ENCODE measurements around the gene AP5Z1. TPM values are rescaled to one million over a fixed set of nuclear protein-coding genes. Genes with fewer than 3 reads are reported as not detected.

AP5Z1 gene
- total RNA-seq, 2 donors from 2014 or later, result 7.5 to 9.2 TPM

GRCh38 chr7:4742852-4743251 lies 32.6 kb upstream of the AP5Z1 start:
- no peak for TF ChIP-seq CTCF (IDR thresholded peaks at IDR 0.05)
- Histone ChIP-seq H3K9me3 (no peaks in the 10 kb centered on the region), H3K36me3 (peaks cover 21% of the 10 kb centered on the region), H3K27me3 (no peaks in the 10 kb centered on the region), H3K4me1 (peaks cover 0 to 66% of the 10 kb centered on the region in 2 donors), H3K4me3 (no peak overlapping the region), H3K27ac (peak overlapping the region in 1 of 2 donors; percentile 84)
- no peak for DNase-seq (ENCODE audit: low spot score)

GRCh38 chr7:4744391-4745264 lies 30.8 kb upstream of the AP5Z1 start:
- H3K27ac ChIP-seq, result peak overlapping the region; percentile 84 to 88
- peak overlapping the region in 1 of 2 donors; percentile 30 for H3K4me3 ChIP-seq
- no peaks in the 10 kb centered on the region for H3K27me3 ChIP-seq
- H3K4me1 ChIP-seq, result peaks cover 0 to 61% of the 10 kb centered on the region in 2 donors
- TF ChIP-seq CTCF (IDR thresholded peaks at IDR 0.05), result peak in 1 of 2 donors; percentile 11
- peaks cover 21% of the 10 kb centered on the region for H3K36me3 ChIP-seq
- H3K9me3 ChIP-seq, result no peaks in the 10 kb centered on the region
- DNase-seq (ENCODE audit: low spot score), result peak; percentile 98

GRCh38 chr7:4745265-4745919 lies 30.0 kb upstream of the AP5Z1 start:
- peak overlapping the region in 1 of 2 donors; percentile 30 for H3K4me3 ChIP-seq
- TF ChIP-seq CTCF (IDR thresholded peaks at IDR 0.05), result no peak

GRCh38 chr7:4745971-4746919 lies 29.2 kb upstream of the AP5Z1 start:
- DNase-seq (ENCODE audit: low spot score), result no peak
- H3K9me3 ChIP-seq, result no peaks in the 10 kb centered on the region
- peak overlapping the region in 1 of 2 donors; percentile 30 for H3K4me3 ChIP-seq
- H3K4me1 ChIP-seq, result peaks cover 0 to 56% of the 10 kb centered on the region in 2 donors
- H3K27ac ChIP-seq, result peak overlapping the region; percentile 84 to 88
- peaks cover 21% of the 10 kb centered on the region for H3K36me3 ChIP-seq
- no peak for TF ChIP-seq CTCF (IDR thresholded peaks at IDR 0.05)
- no peaks in the 10 kb centered on the region for H3K27me3 ChIP-seq

More at GRCh38 chr7:4745265-4745919, 30.0 kb upstream of the AP5Z1 start:
- no peaks in the 10 kb centered on the region for H3K27me3 ChIP-seq
- DNase-seq (ENCODE audit: low spot score), result no peak
- peaks cover 21% of the 10 kb centered on the region for H3K36me3 ChIP-seq
- peaks cover 0 to 56% of the 10 kb centered on the region in 2 donors for H3K4me1 ChIP-seq
- no peaks in the 10 kb centered on the region for H3K9me3 ChIP-seq
- peak overlapping the region; percentile 84 to 88 for H3K27ac ChIP-seq

GRCh38 chr7:4747013-4747412 lies 28.4 kb upstream of the AP5Z1 start:
- DNase-seq (ENCODE audit: low spot score), result no peak
- peak overlapping the region; percentile 84 to 88 for H3K27ac ChIP-seq
- no peak overlapping the region for H3K4me3 ChIP-seq
- peaks cover 0 to 56% of the 10 kb centered on the region in 2 donors for H3K4me1 ChIP-seq
- peaks cover 14% of the 10 kb centered on the region for H3K36me3 ChIP-seq
- no peak for TF ChIP-seq CTCF (IDR thresholded peaks at IDR 0.05)
- no peaks in the 10 kb centered on the region for H3K9me3 ChIP-seq
- no peaks in the 10 kb centered on the region for H3K27me3 ChIP-seq
